Heart left ventricle (tissue), 13 donors: ENCODE measurements around the gene HNRNPC.

Experiments used
- POLR2A ChIP-seq, 2 donors: fragments of 450-650 bp; IDR thresholded peaks; one replicate each; pipeline ENCODE4 v1.6.1; 2017; ENCODE audit warnings: antibody characterized with exemption in 2 of 2, mild to moderate bottlenecking in 2 of 2, moderate library complexity in 2 of 2
- TF ChIP-seq, protein P1 (sequence below), 12 donors: fragments of 200-600 bp; sonication (generic) in 4 of 12; IDR thresholded peaks; one replicate each; pipeline versions ENCODE4 v1.5.0 to v1.8.0; 2018 to 2022; ENCODE audit warnings: antibody characterized with exemption in 12 of 12, mild to moderate bottlenecking in 5 of 12
- donor health status: ischemic (EF 13 %, LVEDD 7.1; RV severe dilation, severe dysfunction).
- donor health status: DM: no; HTN: yes; CAD: no.
- donor health status: DM: no; HTN: no; CAD: no.
- donor health status: ischemic (EF 25% LVEDD 6.9; RV normal size, moderate dysfunction).
- donor health status: ischemic (EF 25% LVEDD 5.7; RV mildly dilated, moderate dysfunction).
- donor health status: ischemic (EF 35%, LVEDD 5.7; RV mildly dilated, moderate dysfunction).
- donor health status: nonischemic (EF 11% LVEDD 7.7; RV severe dilation, severe dysfunction).
- donor health status: DM: yes; HTN: yes; CAD: no.
- donor health status: PGD.
- donor health status: ischemic (EF 29% LVEDD 5.4; RV normal size, mild dysfunction).
- donor health status: nonischemic (EF 23%, LVEDD 6.1; RV moderate dilation, normal function).

DNA sequence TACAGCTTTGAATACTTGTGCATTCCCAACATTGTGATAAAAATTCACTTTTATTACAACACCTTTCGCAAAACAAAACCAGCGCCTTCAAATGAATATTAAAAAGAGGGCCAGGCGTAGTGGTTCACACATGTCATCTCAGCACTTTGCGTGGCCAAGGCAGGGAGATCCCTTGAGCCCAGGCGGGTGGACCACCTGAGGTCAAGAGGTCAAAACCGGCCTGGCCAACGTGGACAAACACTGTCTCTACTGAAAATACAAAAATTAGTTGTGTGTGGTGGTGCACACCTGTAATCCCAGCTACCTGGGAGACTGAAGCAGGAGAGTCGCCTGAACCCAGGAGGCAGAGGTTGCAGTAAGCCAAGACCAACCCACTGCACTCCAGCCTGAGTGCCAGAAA lies 42.8 kb downstream of the HNRNPC start:
- TF ChIP-seq, protein P1, sequence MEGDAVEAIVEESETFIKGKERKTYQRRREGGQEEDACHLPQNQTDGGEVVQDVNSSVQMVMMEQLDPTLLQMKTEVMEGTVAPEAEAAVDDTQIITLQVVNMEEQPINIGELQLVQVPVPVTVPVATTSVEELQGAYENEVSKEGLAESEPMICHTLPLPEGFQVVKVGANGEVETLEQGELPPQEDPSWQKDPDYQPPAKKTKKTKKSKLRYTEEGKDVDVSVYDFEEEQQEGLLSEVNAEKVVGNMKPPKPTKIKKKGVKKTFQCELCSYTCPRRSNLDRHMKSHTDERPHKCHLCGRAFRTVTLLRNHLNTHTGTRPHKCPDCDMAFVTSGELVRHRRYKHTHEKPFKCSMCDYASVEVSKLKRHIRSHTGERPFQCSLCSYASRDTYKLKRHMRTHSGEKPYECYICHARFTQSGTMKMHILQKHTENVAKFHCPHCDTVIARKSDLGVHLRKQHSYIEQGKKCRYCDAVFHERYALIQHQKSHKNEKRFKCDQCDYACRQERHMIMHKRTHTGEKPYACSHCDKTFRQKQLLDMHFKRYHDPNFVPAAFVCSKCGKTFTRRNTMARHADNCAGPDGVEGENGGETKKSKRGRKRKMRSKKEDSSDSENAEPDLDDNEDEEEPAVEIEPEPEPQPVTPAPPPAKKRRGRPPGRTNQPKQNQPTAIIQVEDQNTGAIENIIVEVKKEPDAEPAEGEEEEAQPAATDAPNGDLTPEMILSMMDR (IDR thresholded peaks at IDR 0.05), result no peak
- TF ChIP-seq POLR2A (IDR thresholded peaks at IDR 0.05), result no peak
